Measurements from ENCODE around the gene SLC25A2. TPM values are rescaled to one million over a fixed set of nuclear protein-coding genes. Genes with fewer than 3 reads are reported as not detected.

SLC25A2 gene
- total and polyA plus RNA-seq, 9 donors, result 0.08 to 0.22 TPM; not detected in 7

Other genes starting within 250 kb of the SLC25A2 start
Only the 30 nearest of the 38 such genes appear.
- 2.1 TPM for gene PCDHB7, start 131.4 kb downstream of the SLC25A2 start, total RNA-seq
- gene PCDHB7, start 131.4 kb downstream of the SLC25A2 start, polyA plus RNA-seq (ENCODE audit: insufficient read depth in 1 of 8, insufficient read length in 8 of 8, low replicate concordance in 1 of 8), result 1 to 10 TPM; 2.5 to 3.2 (median 2.8) TPM
- gene PCDHB8, start 126.3 kb downstream of the SLC25A2 start, total RNA-seq, result 0.80 TPM
- gene PCDHB8, start 126.3 kb downstream of the SLC25A2 start, polyA plus RNA-seq (ENCODE audit: insufficient read depth in 1 of 8, insufficient read length in 8 of 8, low replicate concordance in 1 of 8), result 1 to 10 TPM in 6 of 8 donors, under 1 TPM in 2; 0.74 to 2.8 (median 1.8) TPM
- 2.1 TPM for gene PCDHB16, start 121.7 kb downstream of the SLC25A2 start, total RNA-seq
- gene PCDHB16, start 121.7 kb downstream of the SLC25A2 start, polyA plus RNA-seq (ENCODE audit: insufficient read depth in 1 of 8, insufficient read length in 8 of 8, low replicate concordance in 1 of 8), result 1 to 10 TPM; 2.9 to 6.5 (median 4.7) TPM
- 1.3 TPM for gene PCDHB9, start 116.9 kb downstream of the SLC25A2 start, total RNA-seq
- gene PCDHB9, start 116.9 kb downstream of the SLC25A2 start, polyA plus RNA-seq (ENCODE audit: insufficient read depth in 1 of 8, insufficient read length in 8 of 8, low replicate concordance in 1 of 8), result 1 to 10 TPM; 1.7 to 3.6 (median 2.7) TPM
- gene PCDHB10, start 111.7 kb downstream of the SLC25A2 start, total RNA-seq, result 2.1 TPM
- gene PCDHB10, start 111.7 kb downstream of the SLC25A2 start, polyA plus RNA-seq (ENCODE audit: insufficient read depth in 1 of 8, insufficient read length in 8 of 8, low replicate concordance in 1 of 8), result 1 to 10 TPM; 4.1 to 5.1 (median 4.7) TPM
- 4.3 TPM for gene PCDHB11, start 104.4 kb downstream of the SLC25A2 start, total RNA-seq
- 1 to 10 TPM; 1.9 to 4.1 (median 2.5) TPM for gene PCDHB11, start 104.4 kb downstream of the SLC25A2 start, polyA plus RNA-seq (ENCODE audit: insufficient read depth in 1 of 8, insufficient read length in 8 of 8, low replicate concordance in 1 of 8)
- gene PCDHB12, start 95.3 kb downstream of the SLC25A2 start, total RNA-seq, result 2.4 TPM
- 1 to 10 TPM; 2.1 to 3.5 (median 2.6) TPM for gene PCDHB12, start 95.3 kb downstream of the SLC25A2 start, polyA plus RNA-seq (ENCODE audit: insufficient read depth in 1 of 8, insufficient read length in 8 of 8, low replicate concordance in 1 of 8)
- gene PCDHB13, start 90.1 kb downstream of the SLC25A2 start, total RNA-seq, result 1.9 TPM
- gene PCDHB13, start 90.1 kb downstream of the SLC25A2 start, polyA plus RNA-seq (ENCODE audit: insufficient read depth in 1 of 8, insufficient read length in 8 of 8, low replicate concordance in 1 of 8), result 1 to 10 TPM; 1.6 to 4.5 (median 2.8) TPM
- 4.8 TPM for gene PCDHB14, start 80.7 kb downstream of the SLC25A2 start, total RNA-seq
- gene PCDHB14, start 80.7 kb downstream of the SLC25A2 start, polyA plus RNA-seq (ENCODE audit: insufficient read depth in 1 of 8, insufficient read length in 8 of 8, low replicate concordance in 1 of 8), result 1 to 10 TPM; 5.6 to 9.0 (median 6.7) TPM
- gene PCDHB15, start 58.7 kb downstream of the SLC25A2 start, total RNA-seq, result 4.3 TPM
- 1 to 10 TPM; 5.3 to 8.6 (median 7.1) TPM for gene PCDHB15, start 58.7 kb downstream of the SLC25A2 start, polyA plus RNA-seq (ENCODE audit: insufficient read depth in 1 of 8, insufficient read length in 8 of 8, low replicate concordance in 1 of 8)
- 75.1 TPM for gene TAF7, start 16.7 kb upstream of the SLC25A2 start, total RNA-seq
- 100 to 1,000 TPM in 1 of 8 donors, 10 to 100 TPM in 7; 65.9 to 108 (median 83.4) TPM for gene TAF7, start 16.7 kb upstream of the SLC25A2 start, polyA plus RNA-seq (ENCODE audit: insufficient read depth in 1 of 8, insufficient read length in 8 of 8, low replicate concordance in 1 of 8)
- 0.44 TPM for gene PCDHGA1, start 26.5 kb upstream of the SLC25A2 start, total RNA-seq
- under 1 TPM; 0.49 to 0.86 (median 0.64) TPM for gene PCDHGA1, start 26.5 kb upstream of the SLC25A2 start, polyA plus RNA-seq (ENCODE audit: insufficient read depth in 1 of 8, insufficient read length in 8 of 8, low replicate concordance in 1 of 8)
- 1.6 TPM for gene PCDHGA2, start 34.7 kb upstream of the SLC25A2 start, total RNA-seq
- 1 to 10 TPM; 1.6 to 2.8 (median 2.1) TPM for gene PCDHGA2, start 34.7 kb upstream of the SLC25A2 start, polyA plus RNA-seq (ENCODE audit: insufficient read depth in 1 of 8, insufficient read length in 8 of 8, low replicate concordance in 1 of 8)
- 1.2 TPM for gene PCDHGA3, start 39.8 kb upstream of the SLC25A2 start, total RNA-seq
- 1 to 10 TPM in 4 of 8 donors, under 1 TPM in 4; 0.94 to 2.0 (median 1.0) TPM for gene PCDHGA3, start 39.8 kb upstream of the SLC25A2 start, polyA plus RNA-seq (ENCODE audit: insufficient read depth in 1 of 8, insufficient read length in 8 of 8, low replicate concordance in 1 of 8)
- 1.3 TPM for gene PCDHGB1, start 46.0 kb upstream of the SLC25A2 start, total RNA-seq
- gene PCDHGB1, start 46.0 kb upstream of the SLC25A2 start, polyA plus RNA-seq (ENCODE audit: insufficient read depth in 1 of 8, insufficient read length in 8 of 8, low replicate concordance in 1 of 8), result under 1 TPM; 0.43 to 0.90 (median 0.63) TPM
- gene PCDHGA4, start 51.0 kb upstream of the SLC25A2 start, total RNA-seq, result 1.8 TPM
- 1 to 10 TPM in 7 of 8 donors, under 1 TPM in 1; 0.71 to 2.2 (median 1.3) TPM for gene PCDHGA4, start 51.0 kb upstream of the SLC25A2 start, polyA plus RNA-seq (ENCODE audit: insufficient read depth in 1 of 8, insufficient read length in 8 of 8, low replicate concordance in 1 of 8)
- 1.5 TPM for gene PCDHGB2, start 55.9 kb upstream of the SLC25A2 start, total RNA-seq
- gene PCDHGB2, start 55.9 kb upstream of the SLC25A2 start, polyA plus RNA-seq (ENCODE audit: insufficient read depth in 1 of 8, insufficient read length in 8 of 8, low replicate concordance in 1 of 8), result 1 to 10 TPM; 1.5 to 2.8 (median 1.9) TPM
- 2.3 TPM for gene PCDHGA5, start 60.1 kb upstream of the SLC25A2 start, total RNA-seq
- gene PCDHGA5, start 60.1 kb upstream of the SLC25A2 start, polyA plus RNA-seq (ENCODE audit: insufficient read depth in 1 of 8, insufficient read length in 8 of 8, low replicate concordance in 1 of 8), result 1 to 10 TPM; 1.6 to 3.8 (median 2.3) TPM
- 1.7 TPM for gene PCDHGB3, start 66.2 kb upstream of the SLC25A2 start, total RNA-seq
- 1 to 10 TPM in 7 of 8 donors, under 1 TPM in 1; 0.70 to 2.0 (median 1.2) TPM for gene PCDHGB3, start 66.2 kb upstream of the SLC25A2 start, polyA plus RNA-seq (ENCODE audit: insufficient read depth in 1 of 8, insufficient read length in 8 of 8, low replicate concordance in 1 of 8)
- 3.5 TPM for gene PCDHGA6, start 69.8 kb upstream of the SLC25A2 start, total RNA-seq
- 1 to 10 TPM; 2.2 to 4.4 (median 3.0) TPM for gene PCDHGA6, start 69.8 kb upstream of the SLC25A2 start, polyA plus RNA-seq (ENCODE audit: insufficient read depth in 1 of 8, insufficient read length in 8 of 8, low replicate concordance in 1 of 8)
- gene PCDHGA7, start 78.7 kb upstream of the SLC25A2 start, total RNA-seq, result 2.3 TPM
- gene PCDHGA7, start 78.7 kb upstream of the SLC25A2 start, polyA plus RNA-seq (ENCODE audit: insufficient read depth in 1 of 8, insufficient read length in 8 of 8, low replicate concordance in 1 of 8), result 1 to 10 TPM; 1.2 to 2.4 (median 1.5) TPM
- gene PCDHGB4, start 83.6 kb upstream of the SLC25A2 start, total RNA-seq, result 4.2 TPM
- 1 to 10 TPM; 1.7 to 3.6 (median 2.5) TPM for gene PCDHGB4, start 83.6 kb upstream of the SLC25A2 start, polyA plus RNA-seq (ENCODE audit: insufficient read depth in 1 of 8, insufficient read length in 8 of 8, low replicate concordance in 1 of 8)
- gene PCDHGA8, start 88.6 kb upstream of the SLC25A2 start, total RNA-seq, result 1.6 TPM
- gene PCDHGA8, start 88.6 kb upstream of the SLC25A2 start, polyA plus RNA-seq (ENCODE audit: insufficient read depth in 1 of 8, insufficient read length in 8 of 8, low replicate concordance in 1 of 8), result under 1 TPM; 0.31 to 0.95 (median 0.61) TPM
- 4.3 TPM for gene PCDHGB5, start 93.9 kb upstream of the SLC25A2 start, total RNA-seq
- gene PCDHGB5, start 93.9 kb upstream of the SLC25A2 start, polyA plus RNA-seq (ENCODE audit: insufficient read depth in 1 of 8, insufficient read length in 8 of 8, low replicate concordance in 1 of 8), result 1 to 10 TPM; 3.0 to 6.3 (median 4.5) TPM
- 3.8 TPM for gene PCDHGA9, start 98.7 kb upstream of the SLC25A2 start, total RNA-seq
- 1 to 10 TPM; 3.0 to 4.7 (median 4.0) TPM for gene PCDHGA9, start 98.7 kb upstream of the SLC25A2 start, polyA plus RNA-seq (ENCODE audit: insufficient read depth in 1 of 8, insufficient read length in 8 of 8, low replicate concordance in 1 of 8)
- gene PCDHGB6, start 104.0 kb upstream of the SLC25A2 start, total RNA-seq, result 3.0 TPM
- 1 to 10 TPM; 2.8 to 6.0 (median 4.3) TPM for gene PCDHGB6, start 104.0 kb upstream of the SLC25A2 start, polyA plus RNA-seq (ENCODE audit: insufficient read depth in 1 of 8, insufficient read length in 8 of 8, low replicate concordance in 1 of 8)
- gene PCDHGA10, start 108.9 kb upstream of the SLC25A2 start, total RNA-seq, result 3.0 TPM
- gene PCDHGA10, start 108.9 kb upstream of the SLC25A2 start, polyA plus RNA-seq (ENCODE audit: insufficient read depth in 1 of 8, insufficient read length in 8 of 8, low replicate concordance in 1 of 8), result 1 to 10 TPM; 1.3 to 3.4 (median 2.1) TPM
- 4.2 TPM for gene PCDHGB7, start 113.6 kb upstream of the SLC25A2 start, total RNA-seq
- gene PCDHGB7, start 113.6 kb upstream of the SLC25A2 start, polyA plus RNA-seq (ENCODE audit: insufficient read depth in 1 of 8, insufficient read length in 8 of 8, low replicate concordance in 1 of 8), result 10 to 100 TPM in 1 of 8 donors, 1 to 10 TPM in 7; 5.0 to 10.5 (median 9.0) TPM
- gene PCDHGA11, start 117.0 kb upstream of the SLC25A2 start, total RNA-seq, result 3.1 TPM
- 1 to 10 TPM; 1.9 to 5.2 (median 3.4) TPM for gene PCDHGA11, start 117.0 kb upstream of the SLC25A2 start, polyA plus RNA-seq (ENCODE audit: insufficient read depth in 1 of 8, insufficient read length in 8 of 8, low replicate concordance in 1 of 8)
- gene PCDHGA12, start 126.5 kb upstream of the SLC25A2 start, total RNA-seq, result 2.4 TPM
- 1 to 10 TPM; 1.4 to 3.6 (median 2.1) TPM for gene PCDHGA12, start 126.5 kb upstream of the SLC25A2 start, polyA plus RNA-seq (ENCODE audit: insufficient read depth in 1 of 8, insufficient read length in 8 of 8, low replicate concordance in 1 of 8)